Osteocyte (in vitro differentiated cells): ENCODE results near the gene GABRP. TPM values are rescaled to one million over a fixed set of nuclear protein-coding genes. Genes with fewer than 3 reads are reported as not detected.

ENCODE experiments used
- DNase-seq: peaks from one replicate; pipeline ENCODE4 v3.0.0; 2021; ENCODE audit warnings: mixed read lengths; ENCODE audit not compliant: unreplicated experiment; ENCODE audit errors: extremely low spot score
- H3K27ac Mint-ChIP-seq: one replicate; pipeline ENCODE4 v1.8.0; 2021; ENCODE audit warnings: mild to moderate bottlenecking, mixed read lengths; ENCODE audit not compliant: unreplicated experiment
- H3K27me3 Mint-ChIP-seq: one replicate; pipeline ENCODE4 v1.8.0; 2021; ENCODE audit warnings: mixed read lengths; ENCODE audit not compliant: unreplicated experiment
- H3K36me3 Mint-ChIP-seq: one replicate; pipeline ENCODE4 v1.8.0; 2021; ENCODE audit warnings: mixed read lengths; ENCODE audit not compliant: unreplicated experiment
- H3K4me1 Mint-ChIP-seq: one replicate; pipeline ENCODE4 v1.8.0; 2021; ENCODE audit warnings: mixed read lengths; ENCODE audit not compliant: unreplicated experiment
- H3K4me3 Mint-ChIP-seq: one replicate; pipeline ENCODE4 v1.8.0; 2021; ENCODE audit warnings: mild to moderate bottlenecking, moderate library complexity, mixed read lengths; ENCODE audit not compliant: unreplicated experiment
- H3K9me3 Mint-ChIP-seq: one replicate; pipeline ENCODE4 v1.8.0; 2021; ENCODE audit warnings: mixed read lengths; ENCODE audit not compliant: unreplicated experiment
- CTCF ChIP-seq: fragments of 200-600 bp; sonication (generic); IDR thresholded peaks from 2 replicates; pipeline ENCODE4 v1.5.0; 2021; ENCODE audit warnings: antibody characterized with exemption, mild to moderate bottlenecking, moderate library complexity
- total RNA-seq: library from RNA; stranded (reverse); gene quantifications from 2 replicates; pipeline ENCODE4 v1.2.1, GENCODE V29; 2021

Gene GABRP
- total RNA-seq, 1 donor from 2014 or later = not detected

- no peak for DNase-seq
- peak overlapping the region; percentile 67 for H3K27ac Mint-ChIP-seq
- peak overlapping the region; percentile 5 for H3K4me3 Mint-ChIP-seq
- H3K9me3 Mint-ChIP-seq = no peaks in the 10 kb centered on the region
- H3K36me3 Mint-ChIP-seq = no peaks in the 10 kb centered on the region
- no peak for TF ChIP-seq CTCF
- H3K27me3 Mint-ChIP-seq = no peaks in the 10 kb centered on the region
- H3K4me1 Mint-ChIP-seq = peaks cover 63% of the 10 kb centered on the region
Observed at GRCh38 chr5:170755679-170756456, 27.7 kb upstream of the GABRP start.

- Mint-ChIP-seq H3K4me1 (peaks cover 60% of the 10 kb centered on the region), H3K9me3 (no peaks in the 10 kb centered on the region), H3K27me3 (no peaks in the 10 kb centered on the region), H3K27ac (peak overlapping the region; percentile 67), H3K36me3 (no peaks in the 10 kb centered on the region), H3K4me3 (no peak overlapping the region)
- TF ChIP-seq CTCF = no peak
- no peak for DNase-seq
Observed at GRCh38 chr5:170756691-170757090, 26.8 kb upstream of the GABRP start.

- Mint-ChIP-seq H3K4me3 (no peak overlapping the region), H3K27ac (peak overlapping the region; percentile 67), H3K36me3 (no peaks in the 10 kb centered on the region), H3K9me3 (no peaks in the 10 kb centered on the region), H3K27me3 (no peaks in the 10 kb centered on the region), H3K4me1 (peaks cover 55% of the 10 kb centered on the region)
- DNase-seq = no peak
- no peak for TF ChIP-seq CTCF
Observed at GRCh38 chr5:170757182-170757601, 26.3 kb upstream of the GABRP start.

- Mint-ChIP-seq H3K36me3 (no peaks in the 10 kb centered on the region), H3K4me1 (peaks cover 50% of the 10 kb centered on the region), H3K27ac (peak overlapping the region; percentile 67), H3K9me3 (no peaks in the 10 kb centered on the region), H3K27me3 (no peaks in the 10 kb centered on the region), H3K4me3 (no peak overlapping the region)
- no peak for DNase-seq
- no peak for TF ChIP-seq CTCF
Observed at GRCh38 chr5:170757669-170758068, 25.9 kb upstream of the GABRP start.

- Mint-ChIP-seq H3K27ac (peak overlapping the region; percentile 67), H3K27me3 (no peaks in the 10 kb centered on the region), H3K9me3 (no peaks in the 10 kb centered on the region), H3K36me3 (no peaks in the 10 kb centered on the region), H3K4me1 (peaks cover 44% of the 10 kb centered on the region), H3K4me3 (no peak overlapping the region)
- TF ChIP-seq CTCF = no peak
- DNase-seq = no peak
Observed at GRCh38 chr5:170758481-170758880, 25.0 kb upstream of the GABRP start.
